NOMO-1 treated with DMSO at 0.1 percent for 48 hours (cell line): ENCODE results near the gene ZNF738.

Experiments
- DNase-seq: peaks from one replicate; lab custom pipeline; 2025; ENCODE audit not compliant: unreplicated experiment; lab: John Stamatoyannopoulos, UW

The ZNF738 gene

DNA sequence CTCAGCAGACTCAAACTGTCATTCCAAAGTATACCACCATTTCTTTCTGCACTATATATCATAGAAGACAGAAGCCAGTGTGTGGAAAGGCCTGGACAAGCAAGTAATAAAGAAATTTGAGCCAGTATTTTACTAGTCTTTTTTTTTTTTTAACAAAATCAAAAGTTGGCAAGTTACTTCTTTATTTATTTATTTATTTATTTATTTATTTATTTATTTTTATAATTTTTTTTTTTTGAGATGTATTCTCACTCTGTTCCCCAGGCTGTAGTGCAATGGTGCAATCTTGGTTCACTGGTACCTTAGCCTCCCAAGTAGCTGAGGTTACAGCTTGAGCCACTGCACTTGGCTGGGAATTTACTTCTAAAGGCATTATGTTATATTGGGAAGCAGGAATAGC lies 63.4 kb downstream of the ZNF738 start:
- no peak for DNase-seq

- no peak for DNase-seq
Measured at GRCh38 chr19:21423057-21424041, 64.5 kb downstream of the ZNF738 start.
